ENCODE data around the gene DPP9.

DPP9 gene

GRCh38 chr19:4707956-4708650 lies 15.5 kb downstream of the DPP9 start:
- no peak for DNase-seq

GRCh38 chr19:4707322-4707721 lies 16.3 kb downstream of the DPP9 start:
- no peak for DNase-seq

GRCh38 chr19:4705413-4706131 lies 18.1 kb downstream of the DPP9 start:
- no peak for DNase-seq

GRCh38 chr19:4704317-4704673 lies 19.3 kb downstream of the DPP9 start:
- no peak for DNase-seq

- DNase-seq, result no peak
Observed at GRCh38 chr19:4703671-4704316, 19.8 kb downstream of the DPP9 start.

GRCh38 chr19:4702764-4703163 lies 20.9 kb downstream of the DPP9 start:
- DNase-seq, result no peak

- no peak for DNase-seq
Observed at GRCh38 chr19:4701557-4701956, 22.1 kb downstream of the DPP9 start.

GRCh38 chr19:4700693-4700970 lies 23.0 kb downstream of the DPP9 start:
- DNase-seq, result no peak

GRCh38 chr19:4699826-4700692 lies 23.6 kb downstream of the DPP9 start:
- no peak for DNase-seq

- no peak for DNase-seq
Observed at GRCh38 chr19:4697304-4697703, 26.3 kb downstream of the DPP9 start.

GRCh38 chr19:4695224-4695731 lies 28.4 kb downstream of the DPP9 start:
- no peak for DNase-seq

GRCh38 chr19:4694211-4694987 lies 29.2 kb downstream of the DPP9 start:
- no peak for DNase-seq

GRCh38 chr19:4693471-4694121 lies 30.0 kb downstream of the DPP9 start:
- no peak for DNase-seq

- DNase-seq, result no peak
Observed at GRCh38 chr19:4693078-4693350, 30.6 kb downstream of the DPP9 start.

- no peak for DNase-seq
Observed at GRCh38 chr19:4692251-4693077, 31.2 kb downstream of the DPP9 start.

- DNase-seq, result no peak
Observed at GRCh38 chr19:4691373-4691772, 32.3 kb downstream of the DPP9 start.

GRCh38 chr19:4690361-4690760 lies 33.3 kb downstream of the DPP9 start:
- DNase-seq, result no peak

GRCh38 chr19:4689403-4689802 lies 34.2 kb downstream of the DPP9 start:
- no peak for DNase-seq

- DNase-seq, result no peak
Observed at GRCh38 chr19:4688587-4688986, 35.1 kb downstream of the DPP9 start.

- no peak for DNase-seq
Observed at GRCh38 chr19:4687396-4687795, 36.2 kb downstream of the DPP9 start.

- no peak for DNase-seq
Observed at GRCh38 chr19:4686700-4687099, 36.9 kb downstream of the DPP9 start.
